H1 (cell line): ENCODE results near the gene GJD3. TPM values are rescaled to one million over a fixed set of nuclear protein-coding genes. Genes with fewer than 3 reads are reported as not detected.

Experiments used
- ATF3 ChIP-seq: IDR thresholded peaks from 2 replicates; pipeline ENCODE4 v1.6.1; 2011; ENCODE audit warnings: low read depth, mild to moderate bottlenecking, low read length; ENCODE audit not compliant: insufficient read depth
- BACH1 ChIP-seq: IDR thresholded peaks from 2 replicates; pipeline ENCODE4 v1.6.1; 2012; ENCODE audit warnings: low read length, improper control_type of control experiment
- GABPA ChIP-seq: IDR thresholded peaks from 2 replicates; pipeline ENCODE4 v1.6.1; 2011; ENCODE audit warnings: mild to moderate bottlenecking, low read length, moderate library complexity, borderline replicate concordance; ENCODE audit not compliant: insufficient read depth
- polyA plus RNA-seq, 7 experiments: library from polyadenylated mRNA; depleted of rRNA in 3 of 7; stranded (reverse) in 5 of 7; unstranded in 2 of 7; fragments of >200 nt in 5 of 7; fragments of 200-250 nt in 2 of 7; gene quantifications; 1 replicate in 5 of 7; 2 replicates in 1 of 7; 4 replicates in 1 of 7; pipeline versions ENCODE4 v1.2.1 to v1.2.3, GENCODE V29; 2011 to 2013; ENCODE audit warnings: missing spikeins in 2 of 7, mixed read lengths in 2 of 7
- total RNA-seq: library from RNA; stranded (reverse); fragmentation: NEBNext Ultra II Directional; extraction: Animal tissue kit (Norgen Biotek cat#: 25700); gene quantifications from 2 replicates; pipeline ENCODE4 v1.2.1, GENCODE V29; 2021

Gene GJD3
- total and polyA plus RNA-seq, 2 of the 8 experiments (the other 6 are each of a cell fraction or from before 2014, with no cell fraction given): 0.53 to 1.9 TPM

GRCh38 chr17:40344421-40345160, 19.9 kb downstream of the GJD3 start (continued):
- TF ChIP-seq GABPA (no peak), BACH1 (no peak), ATF3 (no peak)
